ENCODE measurements around the gene SLC35E4. TPM values are rescaled to one million over a fixed set of nuclear protein-coding genes. Genes with fewer than 3 reads are reported as not detected.

Gene SLC35E4
- total and polyA plus RNA-seq, 9 of the 15 experiments (the other 6 are each of a cell fraction or from before 2014, with no cell fraction given), result 0.06 to 2.3 (median 0.86) TPM; not detected in 1

DNA sequence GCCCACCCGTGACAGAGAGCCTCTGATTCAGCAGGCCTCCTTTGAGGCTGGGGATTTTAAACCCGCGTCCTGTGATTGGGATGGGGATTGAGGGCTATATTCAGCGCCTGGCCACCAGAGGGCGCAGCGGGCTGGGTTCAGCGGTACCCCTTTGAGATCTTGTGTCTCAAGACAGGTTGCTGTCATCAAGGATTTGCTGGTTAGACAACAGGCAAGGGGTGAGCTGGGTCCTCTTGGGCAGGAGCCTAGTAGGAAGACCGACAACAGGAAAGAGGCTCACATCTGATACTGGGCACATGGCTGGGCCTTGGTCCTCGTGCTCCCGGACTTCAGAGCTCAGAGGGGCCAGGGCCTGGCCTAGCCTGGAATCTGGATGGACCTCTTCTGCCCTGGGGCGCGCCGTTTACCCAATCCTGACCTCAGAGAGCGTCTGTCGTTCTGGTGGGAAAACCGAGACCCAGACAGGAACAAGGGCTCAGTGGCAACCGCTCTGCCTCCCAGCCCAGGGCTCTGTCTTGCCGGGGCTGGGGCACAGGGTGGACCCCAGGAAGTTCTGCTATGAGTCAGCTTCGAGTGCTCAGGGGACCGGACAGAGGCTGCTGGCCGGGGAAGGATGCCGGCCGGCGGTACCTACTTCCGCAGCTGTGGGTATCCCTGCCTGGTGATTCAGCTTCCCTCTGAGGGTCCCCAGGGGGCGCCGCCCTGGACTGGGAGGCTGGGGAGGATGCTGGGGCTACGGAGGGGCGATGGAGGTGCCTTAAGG lies 929 bp upstream of the SLC35E4 start (continued):
- TF ChIP-seq KDM4B (IDR thresholded peaks at IDR 0.05; ENCODE audit: borderline replicate concordance in 2 of 2, low read depth in 1 of 2), result no peak
- TF ChIP-seq EGR1 (conservative IDR thresholded peaks at IDR 0.05), result no peak
- TF ChIP-seq, protein P1, sequence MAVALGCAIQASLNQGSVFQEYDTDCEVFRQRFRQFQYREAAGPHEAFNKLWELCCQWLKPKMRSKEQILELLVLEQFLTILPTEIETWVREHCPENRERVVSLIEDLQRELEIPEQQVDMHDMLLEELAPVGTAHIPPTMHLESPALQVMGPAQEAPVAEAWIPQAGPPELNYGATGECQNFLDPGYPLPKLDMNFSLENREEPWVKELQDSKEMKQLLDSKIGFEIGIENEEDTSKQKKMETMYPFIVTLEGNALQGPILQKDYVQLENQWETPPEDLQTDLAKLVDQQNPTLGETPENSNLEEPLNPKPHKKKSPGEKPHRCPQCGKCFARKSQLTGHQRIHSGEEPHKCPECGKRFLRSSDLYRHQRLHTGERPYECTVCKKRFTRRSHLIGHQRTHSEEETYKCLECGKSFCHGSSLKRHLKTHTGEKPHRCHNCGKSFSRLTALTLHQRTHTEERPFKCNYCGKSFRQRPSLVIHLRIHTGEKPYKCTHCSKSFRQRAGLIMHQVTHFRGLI (CRISPR knock-in tag; IDR thresholded peaks at IDR 0.05), result no peak
- TF ChIP-seq ELF2 (CRISPR knock-in tag; IDR thresholded peaks at IDR 0.05), result no peak
- TF ChIP-seq, protein P2, sequence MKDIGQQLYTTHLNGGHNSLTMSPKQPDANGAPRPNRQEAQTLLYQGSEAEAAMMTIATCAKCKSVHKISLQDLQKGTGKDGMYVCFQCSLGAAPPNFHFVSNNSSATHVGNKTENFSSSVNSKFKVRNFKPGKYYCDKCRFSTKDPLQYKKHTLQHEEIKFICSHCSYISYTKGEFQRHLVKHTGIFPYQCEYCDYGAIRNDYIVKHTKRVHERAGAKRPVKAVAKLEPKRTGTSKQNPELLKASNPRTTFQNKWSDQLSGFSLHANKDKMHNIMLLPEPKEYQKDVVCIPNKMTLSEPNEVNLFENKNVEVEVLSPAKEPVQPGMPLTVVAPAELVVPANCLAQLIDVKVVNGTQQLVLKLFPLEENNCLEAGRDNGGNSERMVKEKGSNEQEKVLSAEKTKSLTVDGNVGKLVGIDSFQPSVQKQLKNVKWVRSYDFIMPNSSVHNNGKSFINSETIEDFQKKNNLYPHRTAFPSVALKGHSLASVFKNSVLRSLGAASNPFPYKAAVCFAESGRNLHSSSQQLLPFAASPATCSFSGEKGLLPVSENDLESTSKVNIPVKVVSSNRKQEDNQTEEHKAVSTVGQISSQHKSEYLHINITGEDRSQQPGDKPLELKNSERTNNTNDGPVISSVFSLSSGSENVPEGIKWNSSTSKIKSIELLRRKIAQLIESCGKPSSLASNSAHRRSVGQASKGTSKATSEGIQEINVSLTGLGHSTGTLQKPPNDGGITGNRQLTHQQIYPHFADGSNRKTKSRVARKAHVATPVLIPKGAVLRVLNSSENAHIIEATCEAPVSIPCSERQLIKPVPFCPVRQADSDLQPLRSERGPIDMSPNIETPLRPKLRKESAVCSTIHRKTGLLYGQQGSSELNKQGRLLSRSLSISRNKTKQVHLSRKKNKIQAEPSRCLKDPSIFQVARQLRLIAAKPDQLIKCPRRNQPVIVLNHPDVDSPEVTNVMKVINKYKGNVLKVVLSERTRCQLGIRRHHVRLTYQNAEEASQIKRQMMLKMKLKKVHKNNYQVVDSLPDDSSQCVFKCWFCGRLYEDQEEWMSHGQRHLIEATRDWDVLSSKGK (CRISPR knock-in tag; IDR thresholded peaks at IDR 0.05), result no peak
- TF ChIP-seq, protein P3, sequence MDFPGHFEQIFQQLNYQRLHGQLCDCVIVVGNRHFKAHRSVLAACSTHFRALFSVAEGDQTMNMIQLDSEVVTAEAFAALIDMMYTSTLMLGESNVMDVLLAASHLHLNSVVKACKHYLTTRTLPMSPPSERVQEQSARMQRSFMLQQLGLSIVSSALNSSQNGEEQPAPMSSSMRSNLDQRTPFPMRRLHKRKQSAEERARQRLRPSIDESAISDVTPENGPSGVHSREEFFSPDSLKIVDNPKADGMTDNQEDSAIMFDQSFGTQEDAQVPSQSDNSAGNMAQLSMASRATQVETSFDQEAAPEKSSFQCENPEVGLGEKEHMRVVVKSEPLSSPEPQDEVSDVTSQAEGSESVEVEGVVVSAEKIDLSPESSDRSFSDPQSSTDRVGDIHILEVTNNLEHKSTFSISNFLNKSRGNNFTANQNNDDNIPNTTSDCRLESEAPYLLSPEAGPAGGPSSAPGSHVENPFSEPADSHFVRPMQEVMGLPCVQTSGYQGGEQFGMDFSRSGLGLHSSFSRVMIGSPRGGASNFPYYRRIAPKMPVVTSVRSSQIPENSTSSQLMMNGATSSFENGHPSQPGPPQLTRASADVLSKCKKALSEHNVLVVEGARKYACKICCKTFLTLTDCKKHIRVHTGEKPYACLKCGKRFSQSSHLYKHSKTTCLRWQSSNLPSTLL (IDR thresholded peaks at IDR 0.05), result no peak
- TF ChIP-seq RAD21 (CRISPR knock-in tag; conservative IDR thresholded peaks at IDR 0.05 in 1 of 2, IDR thresholded peaks at IDR 0.05 in 1 of 2), result peak; percentile 78 to 89
- 0 out of 2 replicates have a peak, but pooled peaks have one; percentile 12 for TF ChIP-seq ZNF224 (CRISPR knock-in tag; IDR thresholded peaks at IDR 0.05)
- TF ChIP-seq STAG1 (CRISPR knock-in tag; IDR thresholded peaks at IDR 0.05; ENCODE audit: borderline replicate concordance), result peak; percentile 81; the same call in 1 of the 2 replicates
- no peak for TF ChIP-seq TAF15 (IDR thresholded peaks at IDR 0.05; ENCODE audit: low read depth, low read length)
- no peak for TF ChIP-seq ZNF75A (CRISPR knock-in tag; IDR thresholded peaks at IDR 0.05)
- TF ChIP-seq ZNF354B (CRISPR knock-in tag; IDR thresholded peaks at IDR 0.05), result no peak
- no peak for TF ChIP-seq ZNF274 (IDR thresholded peaks at IDR 0.05; ENCODE audit: borderline replicate concordance, low read depth, low read length)
- TF ChIP-seq POLR3A (IDR thresholded peaks at IDR 0.05; ENCODE audit: borderline replicate concordance, extremely low read depth, insufficient read depth, insufficient read length), result no peak
- peak; percentile 82; the same call in 1 of the 2 replicates for TF ChIP-seq CTBP1 (IDR thresholded peaks at IDR 0.05; ENCODE audit: borderline replicate concordance)
- no peak for TF ChIP-seq ZNF780A (CRISPR knock-in tag; IDR thresholded peaks at IDR 0.05)
- peak; percentile 24; the same call in 1 of the 2 replicates for TF ChIP-seq ATF7 (IDR thresholded peaks at IDR 0.05)
- no peak for TF ChIP-seq PYGO2 (tag; IDR thresholded peaks at IDR 0.05)
